Measurements from ENCODE around the gene PERCC1. TPM values are rescaled to one million over a fixed set of nuclear protein-coding genes. Genes with fewer than 3 reads are reported as not detected.
A peak's percentile ranks its signal among the peaks of the same experiment; 100 is the strongest.

Gene PERCC1
- total RNA-seq, 1 donor from 2014 or later, result not detected

DNA sequence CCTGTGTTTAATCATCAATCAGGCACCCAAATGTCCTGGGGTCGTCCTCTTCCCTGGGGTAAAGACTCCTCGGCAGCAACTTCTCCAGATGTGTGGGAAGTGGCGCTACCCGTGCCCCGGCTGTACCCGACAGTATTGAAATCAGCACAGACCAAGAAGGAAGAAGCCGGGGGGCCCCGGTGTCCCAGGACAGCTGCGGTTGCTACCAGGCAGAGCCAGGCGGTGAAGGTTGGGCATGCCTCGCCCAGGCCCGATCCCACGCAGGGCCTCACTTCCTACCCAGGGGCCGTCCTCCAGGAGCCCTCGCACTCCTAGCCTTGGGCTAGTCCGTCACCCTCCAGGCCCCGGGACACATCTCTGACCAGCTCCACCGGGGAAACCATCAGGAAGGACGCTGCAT is 22.4 kb downstream of the PERCC1 start:
- Histone ChIP-seq H2AFZ (replicated peaks) (no peak overlapping the region), H3K4me3 (no peak overlapping the region), H3F3A (ENCODE audit: low read depth) (no peaks in the 10 kb centered on the region), H3K79me2 (ENCODE audit: low read depth) (no peaks in the 10 kb centered on the region), H3K27ac (no peak overlapping the region), H3K4me2 (no peak overlapping the region), H3K4me1 (no peaks in the 10 kb centered on the region), H3K27me3 (no peaks in the 10 kb centered on the region), H3K9ac (no peak overlapping the region), H3K36me3 (no peaks in the 10 kb centered on the region), H4K20me1 (ENCODE audit: low read depth) (no peaks in the 10 kb centered on the region), H3K9me3 (ENCODE audit: low read depth) (no peaks in the 10 kb centered on the region)
- H3K9me3 Mint-ChIP-seq, result no peaks in the 10 kb centered on the region
- peaks cover 3% of the 10 kb centered on the region for H3K27me3 Mint-ChIP-seq (ENCODE audit: insufficient read depth, low read depth)
- H3K27ac Mint-ChIP-seq, result no peak overlapping the region
- H3K4me1 Mint-ChIP-seq, result no peaks in the 10 kb centered on the region
- peaks cover 6% of the 10 kb centered on the region for H3K36me3 Mint-ChIP-seq
- H3K4me3 Mint-ChIP-seq, result peak overlapping the region; percentile 27
- TF ChIP-seq EZH2phosphoT487 (IDR thresholded peaks at IDR 0.05) (no peak), CTCF (IDR thresholded peaks at IDR 0.05) (no peak), EZH2 (IDR thresholded peaks at IDR 0.05) (no peak)
- no peak for DNase-seq (ENCODE audit: low spot score)

DNA sequence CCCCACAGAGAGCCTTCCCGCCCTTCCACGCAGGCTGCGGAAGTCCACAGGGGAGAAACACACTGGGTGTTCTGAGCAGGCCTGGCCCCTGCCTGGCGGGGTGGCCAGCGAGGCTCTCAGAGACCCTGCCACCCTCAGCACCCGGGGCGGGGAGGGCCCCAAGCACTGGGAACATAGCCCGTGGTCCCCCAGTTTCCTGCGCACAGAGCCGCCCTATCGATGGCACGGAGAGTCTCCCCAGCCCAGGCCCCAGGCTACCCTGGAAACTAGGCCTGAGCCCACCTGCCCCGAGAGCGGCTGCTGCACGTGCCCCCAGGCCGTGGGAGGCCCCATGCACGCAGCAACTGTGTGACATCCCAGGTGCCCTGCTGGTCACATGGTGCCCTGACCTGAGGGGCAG is 23.7 kb downstream of the PERCC1 start:
- H3K4me3 Mint-ChIP-seq, result no peak overlapping the region
- H3K27me3 ChIP-seq, result no peaks in the 10 kb centered on the region
- H2AFZ ChIP-seq (replicated peaks), result no peak overlapping the region
- no peak overlapping the region for H3K4me2 ChIP-seq
- no peak overlapping the region for H3K27ac Mint-ChIP-seq
- peaks cover 8% of the 10 kb centered on the region for H3K36me3 Mint-ChIP-seq
- H3K4me1 Mint-ChIP-seq, result no peaks in the 10 kb centered on the region
- no peaks in the 10 kb centered on the region for H3K79me2 ChIP-seq (ENCODE audit: low read depth)
- no peaks in the 10 kb centered on the region for H4K20me1 ChIP-seq (ENCODE audit: low read depth)
- no peak for DNase-seq (ENCODE audit: low spot score)
- no peaks in the 10 kb centered on the region for H3K9me3 ChIP-seq (ENCODE audit: low read depth)
- peaks cover 2% of the 10 kb centered on the region for H3K27me3 Mint-ChIP-seq (ENCODE audit: insufficient read depth, low read depth)
- H3K9ac ChIP-seq, result no peak overlapping the region
- no peak overlapping the region for H3K27ac ChIP-seq
- no peaks in the 10 kb centered on the region for H3F3A ChIP-seq (ENCODE audit: low read depth)
- no peak for TF ChIP-seq CTCF (IDR thresholded peaks at IDR 0.05)
- no peak for TF ChIP-seq EZH2phosphoT487 (IDR thresholded peaks at IDR 0.05)
- TF ChIP-seq EZH2 (IDR thresholded peaks at IDR 0.05), result no peak
- no peaks in the 10 kb centered on the region for H3K36me3 ChIP-seq
- H3K4me3 ChIP-seq, result no peak overlapping the region
- H3K4me1 ChIP-seq, result no peaks in the 10 kb centered on the region
- no peaks in the 10 kb centered on the region for H3K9me3 Mint-ChIP-seq

GRCh38 chr16:1455190-1456171 is 24.6 kb downstream of the PERCC1 start:
- DNase-seq (ENCODE audit: low spot score), result no peak
- H3K79me2 ChIP-seq (ENCODE audit: low read depth), result no peaks in the 10 kb centered on the region
- no peak overlapping the region for H2AFZ ChIP-seq (replicated peaks)
- Mint-ChIP-seq H3K27me3 (ENCODE audit: insufficient read depth, low read depth) (no peaks in the 10 kb centered on the region), H3K27ac (no peak overlapping the region), H3K36me3 (peaks cover 7% of the 10 kb centered on the region), H3K4me1 (no peaks in the 10 kb centered on the region), H3K9me3 (no peaks in the 10 kb centered on the region), H3K4me3 (no peak overlapping the region)
- H3K9me3 ChIP-seq (ENCODE audit: low read depth), result no peaks in the 10 kb centered on the region
- no peaks in the 10 kb centered on the region for H3K27me3 ChIP-seq
- no peaks in the 10 kb centered on the region for H3K36me3 ChIP-seq
- TF ChIP-seq CTCF (IDR thresholded peaks at IDR 0.05) (no peak), EZH2phosphoT487 (IDR thresholded peaks at IDR 0.05) (no peak), EZH2 (IDR thresholded peaks at IDR 0.05) (no peak)
- no peaks in the 10 kb centered on the region for H3F3A ChIP-seq (ENCODE audit: low read depth)
- no peak overlapping the region for H3K27ac ChIP-seq
- no peaks in the 10 kb centered on the region for H4K20me1 ChIP-seq (ENCODE audit: low read depth)
- H3K4me3 ChIP-seq, result no peak overlapping the region
- no peak overlapping the region for H3K9ac ChIP-seq
- no peaks in the 10 kb centered on the region for H3K4me1 ChIP-seq
- H3K4me2 ChIP-seq, result no peak overlapping the region
